ENCODE measurements around the gene AQP4. TPM values are rescaled to one million over a fixed set of nuclear protein-coding genes. Genes with fewer than 3 reads are reported as not detected.

The AQP4 gene
- total and polyA plus RNA-seq, 2 donors (not counting 3 experiments of a cell fraction or from before 2014, with no cell fraction given) = not detected

DNA sequence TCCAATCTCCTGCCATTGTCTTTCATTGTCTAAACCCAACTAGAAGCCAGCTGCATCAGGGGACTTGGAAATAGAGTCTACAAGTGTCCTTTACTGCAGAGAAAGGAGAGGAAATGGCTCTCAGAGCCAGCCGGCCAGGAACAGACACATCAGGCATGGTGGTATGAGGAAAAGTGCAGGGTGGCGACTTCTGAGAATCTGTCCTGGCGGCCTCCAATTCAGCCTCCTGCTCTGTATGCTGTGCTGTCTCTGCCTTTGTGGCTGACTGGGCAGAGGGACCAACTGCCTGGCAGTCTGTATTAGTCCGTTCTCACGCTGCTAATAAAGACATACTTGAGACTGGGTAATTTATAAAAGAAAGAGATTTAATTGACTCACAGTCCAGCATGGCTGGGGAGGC, 36.8 kb upstream of the AQP4 start:
- DNase-seq (ENCODE audit: low read depth, low spot score) = no peak
- Histone ChIP-seq H3K9ac (replicated peaks; ENCODE audit: extremely low read depth, insufficient read depth, low read length) (no peak overlapping the region), H4K20me1 (replicated peaks; ENCODE audit: control insufficient read depth, extremely low read depth, insufficient read depth, low read length) (no peaks in the 10 kb centered on the region), H3K4me2 (ENCODE audit: insufficient read depth, low read length) (no peak overlapping the region), H3K36me3 (ENCODE audit: control insufficient read depth in 2 of 2, extremely low read depth in 1 of 2, insufficient read depth in 2 of 2, low read length in 2 of 2) (no peaks in the 10 kb centered on the region), H3K27me3 (ENCODE audit: control insufficient read depth in 2 of 2, insufficient read depth in 2 of 2, low read length in 2 of 2) (no peaks in the 10 kb centered on the region), H3K27ac (ENCODE audit: insufficient read depth, low read depth, low read length) (no peak overlapping the region), H3K4me1 (ENCODE audit: control insufficient read depth, extremely low read depth, insufficient read depth, low read length) (no peaks in the 10 kb centered on the region), H3K79me2 (ENCODE audit: control insufficient read depth, insufficient read depth, low read length) (no peaks in the 10 kb centered on the region), H3K4me3 (replicated peaks in 1 of 3; ENCODE audit: insufficient read depth in 1 of 3, low read depth in 1 of 3, low read length in 3 of 3) (no peak overlapping the region), H2AFZ (ENCODE audit: low read depth, low read length) (no peak overlapping the region), H3K9me3 (replicated peaks; ENCODE audit: control insufficient read depth, insufficient read depth, low read length) (peaks cover 3% of the 10 kb centered on the region), H3K9me1 (replicated peaks; ENCODE audit: control insufficient read depth, extremely low read depth, insufficient read depth, low read length) (no peaks in the 10 kb centered on the region)
- ChIA-PET CTCF (no interaction called here), POLR2A (no interaction called here)
- dilution Hi-C loops (cut with MboI; ENCODE audit: extremely low pct_ligation_motif_present, low sequenced_read_pairs) (no loop called here), intact Hi-C loops (cut with micrococcal nuclease) (no loop called here)
- no peak for TF ChIP-seq POLR2A (IDR thresholded peaks at IDR 0.05; ENCODE audit: low read depth, low read length)
- no peak for TF ChIP-seq GATA2 (IDR thresholded peaks at IDR 0.05; ENCODE audit: insufficient read depth, insufficient read length, low read depth, low read length)
- no peak for TF ChIP-seq JUN (IDR thresholded peaks at IDR 0.05; ENCODE audit: borderline replicate concordance, insufficient read depth, insufficient read length, low read depth)
- TF ChIP-seq MYC (IDR thresholded peaks at IDR 0.05; ENCODE audit: low read depth, low read length) = no peak
- FAIRE-seq = no peak
- no TSS peak for BruUV-seq (replicated peaks)

GRCh38 chr18:26901020-26901419, 35.5 kb upstream of the AQP4 start:
- Histone ChIP-seq H3K4me1 (ENCODE audit: control insufficient read depth, extremely low read depth, insufficient read depth, low read length) (no peaks in the 10 kb centered on the region), H3K9me1 (replicated peaks; ENCODE audit: control insufficient read depth, extremely low read depth, insufficient read depth, low read length) (no peaks in the 10 kb centered on the region), H3K79me2 (ENCODE audit: control insufficient read depth, insufficient read depth, low read length) (no peaks in the 10 kb centered on the region), H3K36me3 (ENCODE audit: control insufficient read depth in 2 of 2, extremely low read depth in 1 of 2, insufficient read depth in 2 of 2, low read length in 2 of 2) (no peaks in the 10 kb centered on the region), H3K27me3 (ENCODE audit: control insufficient read depth in 2 of 2, insufficient read depth in 2 of 2, low read length in 2 of 2) (no peaks in the 10 kb centered on the region), H4K20me1 (replicated peaks; ENCODE audit: control insufficient read depth, extremely low read depth, insufficient read depth, low read length) (no peaks in the 10 kb centered on the region), H3K9ac (replicated peaks; ENCODE audit: extremely low read depth, insufficient read depth, low read length) (no peak overlapping the region), H3K9me3 (replicated peaks; ENCODE audit: control insufficient read depth, insufficient read depth, low read length) (peaks cover 3% of the 10 kb centered on the region), H3K4me2 (ENCODE audit: insufficient read depth, low read length) (no peak overlapping the region), H3K27ac (ENCODE audit: insufficient read depth, low read depth, low read length) (no peak overlapping the region), H3K4me3 (replicated peaks in 1 of 3; ENCODE audit: insufficient read depth in 1 of 3, low read depth in 1 of 3, low read length in 3 of 3) (no peak overlapping the region), H2AFZ (ENCODE audit: low read depth, low read length) (no peak overlapping the region)
- intact Hi-C loops (cut with micrococcal nuclease) (no loop called here), dilution Hi-C loops (cut with MboI; ENCODE audit: extremely low pct_ligation_motif_present, low sequenced_read_pairs) (no loop called here)
- TF ChIP-seq, protein P1, sequence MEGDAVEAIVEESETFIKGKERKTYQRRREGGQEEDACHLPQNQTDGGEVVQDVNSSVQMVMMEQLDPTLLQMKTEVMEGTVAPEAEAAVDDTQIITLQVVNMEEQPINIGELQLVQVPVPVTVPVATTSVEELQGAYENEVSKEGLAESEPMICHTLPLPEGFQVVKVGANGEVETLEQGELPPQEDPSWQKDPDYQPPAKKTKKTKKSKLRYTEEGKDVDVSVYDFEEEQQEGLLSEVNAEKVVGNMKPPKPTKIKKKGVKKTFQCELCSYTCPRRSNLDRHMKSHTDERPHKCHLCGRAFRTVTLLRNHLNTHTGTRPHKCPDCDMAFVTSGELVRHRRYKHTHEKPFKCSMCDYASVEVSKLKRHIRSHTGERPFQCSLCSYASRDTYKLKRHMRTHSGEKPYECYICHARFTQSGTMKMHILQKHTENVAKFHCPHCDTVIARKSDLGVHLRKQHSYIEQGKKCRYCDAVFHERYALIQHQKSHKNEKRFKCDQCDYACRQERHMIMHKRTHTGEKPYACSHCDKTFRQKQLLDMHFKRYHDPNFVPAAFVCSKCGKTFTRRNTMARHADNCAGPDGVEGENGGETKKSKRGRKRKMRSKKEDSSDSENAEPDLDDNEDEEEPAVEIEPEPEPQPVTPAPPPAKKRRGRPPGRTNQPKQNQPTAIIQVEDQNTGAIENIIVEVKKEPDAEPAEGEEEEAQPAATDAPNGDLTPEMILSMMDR (IDR thresholded peaks at IDR 0.05; ENCODE audit: extremely low read depth in 1 of 2, insufficient read depth in 1 of 2, low read depth in 1 of 2, low read length in 2 of 2) = no peak
- no peak for TF ChIP-seq GATA2 (IDR thresholded peaks at IDR 0.05; ENCODE audit: insufficient read depth, insufficient read length, low read depth, low read length)
- TF ChIP-seq, protein P2, sequence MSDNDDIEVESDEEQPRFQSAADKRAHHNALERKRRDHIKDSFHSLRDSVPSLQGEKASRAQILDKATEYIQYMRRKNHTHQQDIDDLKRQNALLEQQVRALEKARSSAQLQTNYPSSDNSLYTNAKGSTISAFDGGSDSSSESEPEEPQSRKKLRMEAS (IDR thresholded peaks at IDR 0.05; ENCODE audit: insufficient read depth, insufficient read length) = no peak
- no peak for TF ChIP-seq POLR2AphosphoS5 (IDR thresholded peaks at IDR 0.05; ENCODE audit: insufficient read depth, low read depth, low read length)
- ChIA-PET CTCF (no interaction called here), POLR2A (no interaction called here)
- no peak for FAIRE-seq
- no peak for DNase-seq (ENCODE audit: low read depth, low spot score)
- BruUV-seq (replicated peaks) = no TSS peak

Measured in endothelial cell of umbilical vein (primary cell).